K562 (cell line): Measurements from ENCODE around the gene TULP4. TPM values are rescaled to one million over a fixed set of nuclear protein-coding genes. Genes with fewer than 3 reads are reported as not detected.
A peak's percentile ranks its signal among the peaks of the same experiment; 100 is the strongest.

ENCODE experiments used
- ELF1 ChIP-seq: fragments of 200-800 bp; sonication (Bioruptor generic); IDR thresholded peaks from 2 replicates; pipeline ENCODE4 v1.6.1; 2016; ENCODE audit warnings: missing genetic modification characterization, missing compliant biosample characterization
- EP300 ChIP-seq: IDR thresholded peaks from 2 replicates; pipeline ENCODE4 v1.6.1; 2012; ENCODE audit warnings: low read length, improper control_type of control experiment
- FOXM1 ChIP-seq, 2 experiments: fragments of 450-650 bp in 1 of 2; sonication (generic) in 1 of 2; formaldehyde crosslinking in 1 of 2; IDR thresholded peaks; 2 replicates each; pipeline versions ENCODE4 v1.6.1 to v1.9.0; 2017 to 2022; ENCODE audit warnings: low read depth in 2 of 2, mild to moderate bottlenecking in 2 of 2, missing genetic modification reagents in 1 of 2, moderate library complexity in 1 of 2
- HDAC2 ChIP-seq: fragments of 450-650 bp; IDR thresholded peaks from 2 replicates; pipeline ENCODE4 v1.6.1; 2016; ENCODE audit warnings: mild to moderate bottlenecking
- HNRNPLL ChIP-seq: fragments of 200-400 bp; formaldehyde crosslinking; IDR thresholded peaks from 2 replicates; pipeline ENCODE4 v1.6.1; 2017; ENCODE audit warnings: low read length, low read depth, mild to moderate bottlenecking; ENCODE audit not compliant: poor library complexity, severe bottlenecking
- KLF16 ChIP-seq: IDR thresholded peaks from 2 replicates; pipeline ENCODE4 v1.6.1; 2016; ENCODE audit warnings: antibody characterized with exemption
- MBD2 ChIP-seq: sonication (generic); IDR thresholded peaks from 2 replicates; pipeline ENCODE4 v1.6.1; 2016; ENCODE audit warnings: low read depth, borderline replicate concordance
- MTA1 ChIP-seq: fragments of 450-650 bp; IDR thresholded peaks from 2 replicates; pipeline ENCODE4 v1.6.1; 2017; ENCODE audit warnings: borderline replicate concordance
- NUFIP1 ChIP-seq: fragments of 450-650 bp; IDR thresholded peaks from 2 replicates; pipeline ENCODE4 v1.6.1; 2018; ENCODE audit not compliant: partially characterized antibody
- RBM15 ChIP-seq: fragments of 200-400 bp; formaldehyde crosslinking; IDR thresholded peaks from 2 replicates; pipeline ENCODE4 v1.6.1; 2018; ENCODE audit warnings: mild to moderate bottlenecking, low read length, moderate library complexity; ENCODE audit not compliant: insufficient read depth
- RBM17 ChIP-seq: fragments of 200-400 bp; formaldehyde crosslinking; IDR thresholded peaks from 2 replicates; pipeline ENCODE4 v1.6.1; 2017; ENCODE audit warnings: low read depth, mild to moderate bottlenecking, low read length, borderline replicate concordance
- RCOR1 ChIP-seq, 2 experiments: IDR thresholded peaks; 2 replicates each; pipeline ENCODE4 v1.6.1; 2012; ENCODE audit warnings: low read depth in 2 of 2, low read length in 2 of 2, borderline replicate concordance in 1 of 2, improper control_type of control experiment in 1 of 2
- RHOXF2B ChIP-seq: fragments of 250-450 bp; sonication (Bioruptor Pico); conservative IDR thresholded peaks from 2 replicates; pipeline ENCODE4 v1.5.1; 2021
- SMARCC2 ChIP-seq: fragments of 450-650 bp; IDR thresholded peaks from 2 replicates; pipeline ENCODE4 v1.6.1; 2017; ENCODE audit warnings: antibody characterized with exemption, moderate library complexity, mild to moderate bottlenecking, low read depth
- ZNF445 ChIP-seq: fragments of 250-450 bp; sonication (Bioruptor Pico); IDR thresholded peaks from 2 replicates; pipeline ENCODE4 v1.4.0; 2020; ENCODE audit warnings: low read depth, mild to moderate bottlenecking, moderate library complexity
- polyA plus RNA-seq, 8 experiments: library from polyadenylated mRNA; depleted of rRNA in 4 of 8; stranded (reverse) in 5 of 8; unstranded in 3 of 8; fragments of >200 nt; fragmentation: Nextera tagmentation in 2 of 8; fragmentation: Illumina TruSeq in 1 of 8; extraction: Ambion mirVana in 2 of 8; extraction: Trizol in 1 of 8; gene quantifications; 2 replicates each; pipeline versions ENCODE4 v1.2.1 to v1.2.3, GENCODE V29; 2011 to 2014; ENCODE audit warnings: inconsistent platforms in 1 of 8, missing spikeins in 1 of 8
- total RNA-seq, 7 experiments: library from RNA; depleted of rRNA in 6 of 7; stranded (reverse); fragments of >200 nt in 6 of 7; fragmentation: Illumina TruSeq in 2 of 7; extraction: Trizol in 2 of 7; gene quantifications; 2 replicates each; pipeline versions ENCODE4 v1.2.1 to v1.2.3, GENCODE V29; 2011 to 2021; ENCODE audit warnings: low replicate concordance in 1 of 7
- TF ChIP-seq, protein P1 (sequence below): fragments of 450-650 bp; IDR thresholded peaks from 2 replicates; pipeline ENCODE4 v1.6.1; 2017; ENCODE audit warnings: antibody characterized with exemption, mild to moderate bottlenecking
- TF ChIP-seq, protein P2 (sequence below): sonication (generic); IDR thresholded peaks from 2 replicates; pipeline ENCODE4 v1.6.1; 2016
- TF ChIP-seq, protein P3 (sequence below): fragments of 250-450 bp; sonication (Bioruptor Pico); IDR thresholded peaks from 2 replicates; pipeline ENCODE4 v1.9.0; 2021; ENCODE audit warnings: mild to moderate bottlenecking, inconsistent platforms
- TF ChIP-seq, protein P4 (sequence below): fragments of 450-650 bp; formaldehyde crosslinking; IDR thresholded peaks from 2 replicates; pipeline ENCODE4 v1.4.0; 2022; ENCODE audit warnings: missing genetic modification characterization

Gene TULP4
- total and polyA plus RNA-seq, 9 of the 15 experiments (the other 6 are each of a cell fraction or from before 2014, with no cell fraction given): 1.2 to 50.4 (median 11.0) TPM

GRCh38 chr6:158536084-158536890 lies 224.0 kb downstream of the TULP4 start (continued):
- TF ChIP-seq FOXM1 (IDR thresholded peaks at IDR 0.05; ENCODE audit: low read depth) (no peak), FOXM1 (CRISPR knock-in tag; IDR thresholded peaks at IDR 0.05; ENCODE audit: low read depth) (no peak), HNRNPLL (no peak), RBM15 (no peak), RCOR1 (IDR thresholded peaks at IDR 0.05; ENCODE audit: borderline replicate concordance in 1 of 2, low read depth in 2 of 2, low read length in 2 of 2) (peak; percentile 26 to 88; a peak in 3 of 4 replicates), EP300 (no peak; the same call in 1 of the 2 replicates), RBM17 (no peak), NUFIP1 (no peak), MBD2 (no peak), HDAC2 (peak; percentile 94), KLF16 (no peak), RHOXF2B (CRISPR knock-in tag) (no peak), ELF1 (tag) (no peak), SMARCC2 (no peak), MTA1 (no peak), ZNF445 (CRISPR knock-in tag) (no peak)
- TF ChIP-seq, protein P1, sequence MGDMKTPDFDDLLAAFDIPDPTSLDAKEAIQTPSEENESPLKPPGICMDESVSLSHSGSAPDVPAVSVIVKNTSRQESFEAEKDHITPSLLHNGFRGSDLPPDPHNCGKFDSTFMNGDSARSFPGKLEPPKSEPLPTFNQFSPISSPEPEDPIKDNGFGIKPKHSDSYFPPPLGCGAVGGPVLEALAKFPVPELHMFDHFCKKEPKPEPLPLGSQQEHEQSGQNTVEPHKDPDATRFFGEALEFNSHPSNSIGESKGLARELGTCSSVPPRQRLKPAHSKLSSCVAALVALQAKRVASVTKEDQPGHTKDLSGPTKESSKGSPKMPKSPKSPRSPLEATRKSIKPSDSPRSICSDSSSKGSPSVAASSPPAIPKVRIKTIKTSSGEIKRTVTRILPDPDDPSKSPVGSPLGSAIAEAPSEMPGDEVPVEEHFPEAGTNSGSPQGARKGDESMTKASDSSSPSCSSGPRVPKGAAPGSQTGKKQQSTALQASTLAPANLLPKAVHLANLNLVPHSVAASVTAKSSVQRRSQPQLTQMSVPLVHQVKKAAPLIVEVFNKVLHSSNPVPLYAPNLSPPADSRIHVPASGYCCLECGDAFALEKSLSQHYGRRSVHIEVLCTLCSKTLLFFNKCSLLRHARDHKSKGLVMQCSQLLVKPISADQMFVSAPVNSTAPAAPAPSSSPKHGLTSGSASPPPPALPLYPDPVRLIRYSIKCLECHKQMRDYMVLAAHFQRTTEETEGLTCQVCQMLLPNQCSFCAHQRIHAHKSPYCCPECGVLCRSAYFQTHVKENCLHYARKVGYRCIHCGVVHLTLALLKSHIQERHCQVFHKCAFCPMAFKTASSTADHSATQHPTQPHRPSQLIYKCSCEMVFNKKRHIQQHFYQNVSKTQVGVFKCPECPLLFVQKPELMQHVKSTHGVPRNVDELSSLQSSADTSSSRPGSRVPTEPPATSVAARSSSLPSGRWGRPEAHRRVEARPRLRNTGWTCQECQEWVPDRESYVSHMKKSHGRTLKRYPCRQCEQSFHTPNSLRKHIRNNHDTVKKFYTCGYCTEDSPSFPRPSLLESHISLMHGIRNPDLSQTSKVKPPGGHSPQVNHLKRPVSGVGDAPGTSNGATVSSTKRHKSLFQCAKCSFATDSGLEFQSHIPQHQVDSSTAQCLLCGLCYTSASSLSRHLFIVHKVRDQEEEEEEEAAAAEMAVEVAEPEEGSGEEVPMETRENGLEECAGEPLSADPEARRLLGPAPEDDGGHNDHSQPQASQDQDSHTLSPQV: no peak
- TF ChIP-seq, protein P2, sequence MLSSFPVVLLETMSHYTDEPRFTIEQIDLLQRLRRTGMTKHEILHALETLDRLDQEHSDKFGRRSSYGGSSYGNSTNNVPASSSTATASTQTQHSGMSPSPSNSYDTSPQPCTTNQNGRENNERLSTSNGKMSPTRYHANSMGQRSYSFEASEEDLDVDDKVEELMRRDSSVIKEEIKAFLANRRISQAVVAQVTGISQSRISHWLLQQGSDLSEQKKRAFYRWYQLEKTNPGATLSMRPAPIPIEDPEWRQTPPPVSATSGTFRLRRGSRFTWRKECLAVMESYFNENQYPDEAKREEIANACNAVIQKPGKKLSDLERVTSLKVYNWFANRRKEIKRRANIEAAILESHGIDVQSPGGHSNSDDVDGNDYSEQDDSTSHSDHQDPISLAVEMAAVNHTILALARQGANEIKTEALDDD: no peak; the same call in 1 of the 2 replicates
- TF ChIP-seq, protein P3, sequence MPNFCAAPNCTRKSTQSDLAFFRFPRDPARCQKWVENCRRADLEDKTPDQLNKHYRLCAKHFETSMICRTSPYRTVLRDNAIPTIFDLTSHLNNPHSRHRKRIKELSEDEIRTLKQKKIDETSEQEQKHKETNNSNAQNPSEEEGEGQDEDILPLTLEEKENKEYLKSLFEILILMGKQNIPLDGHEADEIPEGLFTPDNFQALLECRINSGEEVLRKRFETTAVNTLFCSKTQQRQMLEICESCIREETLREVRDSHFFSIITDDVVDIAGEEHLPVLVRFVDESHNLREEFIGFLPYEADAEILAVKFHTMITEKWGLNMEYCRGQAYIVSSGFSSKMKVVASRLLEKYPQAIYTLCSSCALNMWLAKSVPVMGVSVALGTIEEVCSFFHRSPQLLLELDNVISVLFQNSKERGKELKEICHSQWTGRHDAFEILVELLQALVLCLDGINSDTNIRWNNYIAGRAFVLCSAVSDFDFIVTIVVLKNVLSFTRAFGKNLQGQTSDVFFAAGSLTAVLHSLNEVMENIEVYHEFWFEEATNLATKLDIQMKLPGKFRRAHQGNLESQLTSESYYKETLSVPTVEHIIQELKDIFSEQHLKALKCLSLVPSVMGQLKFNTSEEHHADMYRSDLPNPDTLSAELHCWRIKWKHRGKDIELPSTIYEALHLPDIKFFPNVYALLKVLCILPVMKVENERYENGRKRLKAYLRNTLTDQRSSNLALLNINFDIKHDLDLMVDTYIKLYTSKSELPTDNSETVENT (CRISPR knock-in tag): no peak
- TF ChIP-seq, protein P4, sequence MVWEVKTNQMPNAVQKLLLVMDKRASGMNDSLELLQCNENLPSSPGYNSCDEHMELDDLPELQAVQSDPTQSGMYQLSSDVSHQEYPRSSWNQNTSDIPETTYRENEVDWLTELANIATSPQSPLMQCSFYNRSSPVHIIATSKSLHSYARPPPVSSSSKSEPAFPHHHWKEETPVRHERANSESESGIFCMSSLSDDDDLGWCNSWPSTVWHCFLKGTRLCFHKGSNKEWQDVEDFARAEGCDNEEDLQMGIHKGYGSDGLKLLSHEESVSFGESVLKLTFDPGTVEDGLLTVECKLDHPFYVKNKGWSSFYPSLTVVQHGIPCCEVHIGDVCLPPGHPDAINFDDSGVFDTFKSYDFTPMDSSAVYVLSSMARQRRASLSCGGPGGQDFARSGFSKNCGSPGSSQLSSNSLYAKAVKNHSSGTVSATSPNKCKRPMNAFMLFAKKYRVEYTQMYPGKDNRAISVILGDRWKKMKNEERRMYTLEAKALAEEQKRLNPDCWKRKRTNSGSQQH (CRISPR knock-in tag): no peak
